NT2/D1 (cell line): ENCODE data around the gene PLEKHF1.

Experiments used
- DNase-seq: peaks from one replicate; pipeline ENCODE4 v3.0.0-alpha.2; 2011; ENCODE audit warnings: low read depth, low spot score
- H3K27me3 ChIP-seq: 2 replicates; pipeline ENCODE4 v1.6.0; 2011; ENCODE audit warnings: mild to moderate bottlenecking; ENCODE audit not compliant: insufficient read length, insufficient read depth
- H3K36me3 ChIP-seq: 2 replicates; pipeline ENCODE4 v1.6.1; 2011; ENCODE audit warnings: mild to moderate bottlenecking, low read length, mixed read lengths; ENCODE audit not compliant: insufficient read depth, insufficient read length
- H3K4me1 ChIP-seq: 2 replicates; pipeline ENCODE4 v1.5.1; 2011; ENCODE audit not compliant: insufficient read depth, insufficient read length
- H3K4me3 ChIP-seq: 2 replicates; pipeline ENCODE4 v1.5.1; 2011; ENCODE audit warnings: low read depth; ENCODE audit not compliant: insufficient read length
- H3K9ac ChIP-seq: 2 replicates; pipeline ENCODE4 v1.6.0; 2011; ENCODE audit warnings: low read depth; ENCODE audit not compliant: insufficient read length
- H3K9me3 ChIP-seq: 2 replicates; pipeline ENCODE4 v1.5.1; 2011; ENCODE audit warnings: mild to moderate bottlenecking, low read length; ENCODE audit not compliant: insufficient read depth
- SUZ12 ChIP-seq: IDR thresholded peaks from 2 replicates; pipeline ENCODE4 v1.6.1; 2011; ENCODE audit not compliant: insufficient read length, insufficient read depth; ENCODE audit errors: extremely low read depth
- YY1 ChIP-seq: IDR thresholded peaks from 2 replicates; pipeline ENCODE4 v1.6.1; 2011; ENCODE audit not compliant: insufficient read length, insufficient read depth
- ZNF274 ChIP-seq: IDR thresholded peaks from 2 replicates; pipeline ENCODE4 v1.6.1; 2011; ENCODE audit warnings: mild to moderate bottlenecking, low read depth, low read length

PLEKHF1 gene

GRCh38 chr19:29635963-29636362 lies 29.3 kb upstream of the PLEKHF1 start:
- Histone ChIP-seq H3K9me3 (peaks cover 5% of the 10 kb centered on the region; the same call in 1 of the 2 replicates), H3K27me3 (no peaks in the 10 kb centered on the region), H3K4me3 (no peak overlapping the region), H3K4me1 (peaks cover 12% of the 10 kb centered on the region), H3K36me3 (no peaks in the 10 kb centered on the region), H3K9ac (no peak overlapping the region)
- no peak for DNase-seq
- TF ChIP-seq SUZ12: no peak
- TF ChIP-seq YY1: no peak
- no peak for TF ChIP-seq ZNF274

DNA sequence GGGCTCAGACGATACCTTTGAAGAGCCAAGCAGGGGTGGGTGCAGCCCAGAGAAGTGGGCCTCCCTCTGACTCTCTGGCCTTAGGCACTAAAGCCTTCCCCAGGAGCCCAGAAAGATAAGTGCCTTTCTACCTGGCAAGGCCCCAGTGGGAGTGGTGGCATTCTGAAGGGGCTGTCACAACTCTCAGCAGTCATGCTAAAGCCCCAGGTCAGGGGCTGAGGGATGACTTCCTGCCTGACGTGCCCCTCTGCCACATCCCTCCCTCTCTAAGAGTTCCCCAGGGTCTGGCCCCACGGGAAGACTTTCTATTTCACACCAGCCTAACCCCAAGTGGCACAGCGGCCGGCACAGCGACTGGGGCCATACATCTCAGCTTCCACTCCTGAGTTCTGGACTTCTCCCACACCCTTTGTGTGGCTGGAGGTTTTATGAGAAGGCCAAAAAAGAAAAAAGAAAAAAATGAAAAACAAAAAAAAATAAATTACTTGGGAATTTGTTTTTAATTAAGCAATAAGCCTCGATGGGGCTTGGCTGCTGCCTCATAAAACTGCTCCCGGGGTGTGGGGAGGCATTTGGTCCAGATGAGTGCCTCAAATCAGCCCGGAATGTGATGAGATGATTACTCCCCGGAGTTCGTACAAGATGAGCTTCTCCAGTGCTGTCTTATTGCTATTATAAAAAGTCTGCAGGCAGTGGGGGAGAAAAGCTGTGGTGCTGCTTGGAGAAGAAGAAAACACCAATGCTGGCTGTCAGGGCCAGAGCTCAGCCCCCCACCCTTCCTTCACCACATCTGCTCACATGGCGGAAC lies 28.5 kb upstream of the PLEKHF1 start:
- DNase-seq: no peak
- no peaks in the 10 kb centered on the region for H3K27me3 ChIP-seq
- H3K4me3 ChIP-seq: no peak overlapping the region
- no peak overlapping the region for H3K9ac ChIP-seq
- peaks cover 12% of the 10 kb centered on the region for H3K4me1 ChIP-seq
- no peak for TF ChIP-seq ZNF274
- TF ChIP-seq YY1: no peak
- no peak for TF ChIP-seq SUZ12
- peaks cover 5% of the 10 kb centered on the region; the same call in 1 of the 2 replicates for H3K9me3 ChIP-seq
- no peaks in the 10 kb centered on the region for H3K36me3 ChIP-seq

DNA sequence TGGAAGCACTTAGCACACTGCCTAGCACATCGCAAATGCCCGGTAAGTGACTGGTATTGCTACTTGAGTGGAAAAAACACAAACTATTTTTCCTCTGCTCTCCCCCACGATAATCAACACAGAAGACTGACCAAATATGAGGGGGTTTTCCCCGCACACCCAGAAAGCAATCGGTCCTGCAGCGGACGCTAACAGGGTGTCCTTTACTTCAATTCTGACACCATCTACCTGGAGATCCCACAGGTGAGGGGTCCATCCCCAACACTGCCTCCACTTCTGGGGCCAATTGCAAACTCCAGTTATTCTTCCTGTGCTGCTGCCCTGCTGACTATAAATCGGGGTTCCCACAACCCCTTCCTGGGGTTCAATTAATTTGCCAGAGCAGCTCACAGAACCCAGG lies 26.2 kb upstream of the PLEKHF1 start:
- Histone ChIP-seq H3K27me3 (no peaks in the 10 kb centered on the region), H3K9me3 (peaks cover under 1% of the 10 kb centered on the region; the same call in 1 of the 2 replicates), H3K4me3 (no peak overlapping the region), H3K36me3 (no peaks in the 10 kb centered on the region), H3K4me1 (peaks cover 12% of the 10 kb centered on the region), H3K9ac (no peak overlapping the region)
- no peak for DNase-seq
- no peak for TF ChIP-seq YY1

GRCh38 chr19:29640231-29640630 lies 25.0 kb upstream of the PLEKHF1 start:
- H3K9me3 ChIP-seq: no peaks in the 10 kb centered on the region
- no peaks in the 10 kb centered on the region for H3K27me3 ChIP-seq
- H3K4me3 ChIP-seq: no peak overlapping the region
- H3K9ac ChIP-seq: no peak overlapping the region
- H3K36me3 ChIP-seq: no peaks in the 10 kb centered on the region
- TF ChIP-seq SUZ12 (no peak), YY1 (no peak), ZNF274 (no peak)
- no peak for DNase-seq
- peaks cover 6% of the 10 kb centered on the region for H3K4me1 ChIP-seq

DNA sequence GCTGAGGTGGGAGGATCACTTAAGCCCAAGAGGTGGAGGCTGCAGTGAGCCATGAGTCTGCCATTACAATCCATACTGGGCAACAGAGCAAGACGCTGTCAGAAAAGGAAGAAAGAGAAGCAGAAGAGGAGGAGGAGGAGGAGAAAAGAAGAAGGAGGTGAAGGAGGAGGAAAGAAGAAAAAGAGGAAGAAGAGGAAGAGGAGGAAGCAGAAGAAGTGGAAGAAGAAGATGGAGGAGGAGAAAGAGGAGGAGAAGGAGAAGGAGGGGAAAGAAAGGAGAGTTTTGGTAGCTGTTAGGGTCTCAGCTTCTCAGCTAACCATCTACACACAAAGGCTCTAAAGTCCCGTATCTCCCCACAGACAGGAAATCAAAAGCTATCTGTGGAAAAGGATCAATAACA lies 23.7 kb upstream of the PLEKHF1 start:
- no peaks in the 10 kb centered on the region for H3K4me1 ChIP-seq
- H3K36me3 ChIP-seq: no peaks in the 10 kb centered on the region
- DNase-seq: no peak
- TF ChIP-seq SUZ12 (no peak), ZNF274 (no peak), YY1 (no peak)
- H3K9ac ChIP-seq: no peak overlapping the region
- H3K9me3 ChIP-seq: no peaks in the 10 kb centered on the region
- no peak overlapping the region for H3K4me3 ChIP-seq
- no peaks in the 10 kb centered on the region for H3K27me3 ChIP-seq

DNA sequence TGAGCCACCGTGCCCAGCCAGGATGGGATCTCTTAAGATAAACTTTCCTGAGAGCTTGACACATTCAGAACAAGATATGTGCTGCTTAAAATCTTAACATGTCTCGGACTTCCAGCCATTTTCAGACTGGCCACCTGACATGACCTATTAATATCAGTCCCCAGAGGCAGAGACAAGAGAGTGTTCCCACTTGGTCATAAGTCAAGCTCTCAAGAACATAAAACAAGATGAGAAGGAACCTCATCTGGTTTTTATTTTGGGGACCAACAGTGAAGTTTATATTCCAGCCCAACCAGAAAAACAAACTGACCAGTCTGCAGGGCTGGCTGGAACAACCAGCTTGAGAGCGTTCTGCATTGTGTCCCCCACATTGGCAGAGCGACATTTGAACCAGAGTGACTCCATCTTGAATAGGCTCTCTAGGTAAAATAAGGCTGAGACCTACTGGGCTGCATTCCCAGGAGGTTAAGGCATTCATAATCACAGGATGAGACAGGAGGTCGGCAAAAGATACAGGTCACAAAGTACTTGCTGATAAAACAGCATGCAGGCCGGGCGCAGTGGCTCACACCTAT lies 21.8 kb upstream of the PLEKHF1 start:
- H3K4me1 ChIP-seq: no peaks in the 10 kb centered on the region

GRCh38 chr19:29644210-29644609 lies 21.1 kb upstream of the PLEKHF1 start:
- no peak for TF ChIP-seq YY1
- no peak for TF ChIP-seq ZNF274
- TF ChIP-seq SUZ12: no peak
- Histone ChIP-seq H3K27me3 (no peaks in the 10 kb centered on the region), H3K9ac (no peak overlapping the region), H3K4me3 (no peak overlapping the region), H3K4me1 (no peaks in the 10 kb centered on the region), H3K9me3 (no peaks in the 10 kb centered on the region), H3K36me3 (no peaks in the 10 kb centered on the region)
- DNase-seq: no peak

More for the DNA sequence above, 21.8 kb upstream of the PLEKHF1 start:
- no peak for DNase-seq
- Histone ChIP-seq H3K27me3 (no peaks in the 10 kb centered on the region), H3K9me3 (no peaks in the 10 kb centered on the region), H3K9ac (no peak overlapping the region), H3K36me3 (no peaks in the 10 kb centered on the region), H3K4me3 (no peak overlapping the region)
- TF ChIP-seq SUZ12 (no peak), YY1 (no peak), ZNF274 (no peak)
